ENCODE results near the gene GPR78.
A peak's percentile ranks its signal among the peaks of the same experiment; 100 is the strongest.

The GPR78 gene

DNA sequence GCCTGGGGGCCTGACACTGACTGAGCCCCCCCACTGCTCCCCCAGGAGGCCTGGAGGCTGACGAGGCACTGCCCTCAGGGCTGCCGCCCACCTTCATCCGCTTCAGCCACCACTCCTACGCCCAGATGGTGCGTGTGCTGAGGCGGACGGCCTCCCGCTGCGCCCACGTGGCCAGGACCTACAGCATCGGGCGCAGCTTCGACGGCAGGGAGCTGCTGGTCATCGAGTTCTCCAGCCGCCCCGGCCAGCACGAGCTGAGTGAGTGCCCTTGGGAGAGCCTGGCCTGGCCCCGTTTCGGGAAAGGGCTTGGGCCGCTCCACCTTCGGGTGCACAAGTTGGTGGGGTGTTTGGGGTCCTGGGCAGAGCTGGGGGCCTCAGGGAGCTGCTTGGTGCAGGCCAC, 23.7 kb downstream of the GPR78 start:
- DNase-seq (ENCODE audit: low read depth), result no peak
- TF ChIP-seq, protein P1, sequence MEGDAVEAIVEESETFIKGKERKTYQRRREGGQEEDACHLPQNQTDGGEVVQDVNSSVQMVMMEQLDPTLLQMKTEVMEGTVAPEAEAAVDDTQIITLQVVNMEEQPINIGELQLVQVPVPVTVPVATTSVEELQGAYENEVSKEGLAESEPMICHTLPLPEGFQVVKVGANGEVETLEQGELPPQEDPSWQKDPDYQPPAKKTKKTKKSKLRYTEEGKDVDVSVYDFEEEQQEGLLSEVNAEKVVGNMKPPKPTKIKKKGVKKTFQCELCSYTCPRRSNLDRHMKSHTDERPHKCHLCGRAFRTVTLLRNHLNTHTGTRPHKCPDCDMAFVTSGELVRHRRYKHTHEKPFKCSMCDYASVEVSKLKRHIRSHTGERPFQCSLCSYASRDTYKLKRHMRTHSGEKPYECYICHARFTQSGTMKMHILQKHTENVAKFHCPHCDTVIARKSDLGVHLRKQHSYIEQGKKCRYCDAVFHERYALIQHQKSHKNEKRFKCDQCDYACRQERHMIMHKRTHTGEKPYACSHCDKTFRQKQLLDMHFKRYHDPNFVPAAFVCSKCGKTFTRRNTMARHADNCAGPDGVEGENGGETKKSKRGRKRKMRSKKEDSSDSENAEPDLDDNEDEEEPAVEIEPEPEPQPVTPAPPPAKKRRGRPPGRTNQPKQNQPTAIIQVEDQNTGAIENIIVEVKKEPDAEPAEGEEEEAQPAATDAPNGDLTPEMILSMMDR (IDR thresholded peaks at IDR 0.05; ENCODE audit: insufficient read depth, low read depth, low read length, missing control alignments), result no peak
- H3K4me3 ChIP-seq (ENCODE audit: low read depth, low read length), result no peak overlapping the region

DNA sequence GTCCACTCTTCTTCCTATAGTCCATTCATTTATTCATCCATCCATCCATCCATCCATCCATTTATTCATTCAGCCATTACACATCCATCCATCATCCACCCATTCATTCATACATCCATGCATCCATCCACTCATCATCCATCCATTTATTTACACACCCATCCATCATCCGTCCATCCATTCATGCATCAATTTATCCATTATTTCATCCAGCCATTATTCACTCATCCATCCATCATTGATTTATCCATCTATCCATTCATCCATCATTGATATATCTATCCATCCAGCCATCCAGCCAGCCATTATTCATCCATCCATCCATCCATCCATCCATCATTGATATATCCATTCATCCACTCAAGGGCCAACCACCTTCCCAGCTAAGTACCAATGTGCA, 25.1 kb downstream of the GPR78 start:
- no peak for DNase-seq (ENCODE audit: low read depth)
- TF ChIP-seq, protein P1 (IDR thresholded peaks at IDR 0.05; ENCODE audit: insufficient read depth, low read depth, low read length, missing control alignments), result no peak
- no peak overlapping the region for H3K4me3 ChIP-seq (ENCODE audit: low read depth, low read length)

DNA sequence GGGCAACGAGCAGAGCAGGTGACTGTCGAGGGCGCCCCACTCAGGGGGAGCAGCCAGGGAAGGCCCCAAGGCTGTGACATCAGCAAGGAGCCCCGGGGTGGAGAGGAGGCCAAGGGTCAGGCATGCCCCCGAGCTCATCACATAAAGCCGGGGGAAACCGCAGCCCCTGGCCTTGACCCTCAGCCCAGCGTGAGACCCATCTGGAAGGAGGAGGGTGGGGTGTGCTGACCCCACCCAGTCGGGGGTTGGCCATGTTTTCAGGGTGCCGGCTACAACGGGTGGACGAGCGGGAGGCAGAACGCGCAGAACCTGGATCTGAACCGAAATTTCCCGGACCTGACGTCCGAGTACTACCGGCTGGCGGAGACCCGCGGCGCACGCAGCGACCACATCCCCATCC, 26.3 kb downstream of the GPR78 start:
- TF ChIP-seq, protein P1 (IDR thresholded peaks at IDR 0.05; ENCODE audit: insufficient read depth, low read depth, low read length, missing control alignments), result no peak
- DNase-seq (ENCODE audit: low read depth), result no peak
- no peak overlapping the region for H3K4me3 ChIP-seq (ENCODE audit: low read depth, low read length)

DNA sequence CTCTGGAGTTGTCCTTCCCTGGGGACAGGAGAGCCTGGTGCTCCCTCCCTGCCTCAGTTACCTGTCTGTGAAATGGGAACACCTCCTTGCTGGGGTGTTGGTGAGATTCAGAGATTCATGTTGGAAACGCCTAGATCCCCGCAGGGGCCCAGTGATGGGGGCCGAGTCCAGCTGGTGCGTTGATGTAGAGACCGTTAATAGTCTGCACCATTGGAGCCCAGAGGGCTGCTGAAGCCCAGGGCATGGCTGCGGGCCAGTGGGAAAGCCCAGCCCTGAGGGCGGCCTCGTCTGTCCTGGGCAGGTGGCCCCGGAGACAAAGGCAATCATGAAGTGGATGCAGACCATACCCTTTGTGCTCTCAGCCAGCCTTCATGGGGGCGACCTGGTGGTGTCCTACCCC, 26.8 kb downstream of the GPR78 start:
- TF ChIP-seq, protein P1 (IDR thresholded peaks at IDR 0.05; ENCODE audit: insufficient read depth, low read depth, low read length, missing control alignments), result no peak
- DNase-seq (ENCODE audit: low read depth), result no peak
- no peak overlapping the region for H3K4me3 ChIP-seq (ENCODE audit: low read depth, low read length)

DNA sequence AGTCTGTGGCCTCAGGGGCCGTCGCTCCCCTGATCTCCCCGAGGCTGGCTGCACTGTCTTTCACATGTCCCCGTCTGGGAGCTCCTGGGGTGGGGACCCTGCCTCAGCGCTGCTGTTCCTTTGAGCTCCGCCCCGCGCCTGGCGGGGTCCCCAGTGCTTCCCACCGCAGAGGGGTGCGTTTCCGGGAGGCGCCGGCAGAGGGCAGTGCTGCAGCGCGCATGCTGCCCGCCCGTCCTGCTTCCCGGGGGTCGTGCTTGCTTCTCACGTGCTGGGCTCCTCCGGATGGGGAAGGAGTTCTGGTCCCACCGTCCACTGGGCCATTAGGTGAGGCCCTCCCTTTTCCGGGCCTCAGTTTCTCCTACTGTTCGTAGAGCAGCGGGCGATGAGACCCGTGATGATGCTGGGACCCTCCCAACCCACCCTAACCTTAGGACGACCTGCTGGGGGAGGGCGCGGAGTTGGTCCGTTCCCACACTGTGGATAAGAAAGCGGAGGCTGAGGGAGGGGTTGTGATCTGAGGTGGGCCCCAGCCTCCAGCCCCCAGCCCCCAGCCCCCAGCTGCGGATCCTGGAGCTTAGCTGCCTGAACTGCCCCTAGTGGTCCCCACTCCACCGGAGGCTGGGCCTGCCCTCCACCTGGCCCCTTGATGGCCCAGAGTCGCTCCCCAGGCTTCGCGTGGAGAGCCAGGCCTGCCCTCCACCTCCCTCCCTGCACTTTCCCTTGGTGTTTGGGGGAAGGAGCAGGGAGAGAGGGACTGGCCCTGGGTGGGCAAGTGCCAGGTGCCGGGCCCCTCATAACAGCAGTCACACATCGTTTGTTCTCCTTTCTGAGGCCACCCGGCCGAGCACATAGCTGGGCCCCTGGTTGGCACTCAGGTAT, 27.6 kb downstream of the GPR78 start:
- TF ChIP-seq, protein P1 (IDR thresholded peaks at IDR 0.05; ENCODE audit: insufficient read depth, low read depth, low read length, missing control alignments), result peak; percentile 95
- peak; percentile 25 for DNase-seq (ENCODE audit: low read depth)
- H3K4me3 ChIP-seq (ENCODE audit: low read depth, low read length), result no peak overlapping the region

DNA sequence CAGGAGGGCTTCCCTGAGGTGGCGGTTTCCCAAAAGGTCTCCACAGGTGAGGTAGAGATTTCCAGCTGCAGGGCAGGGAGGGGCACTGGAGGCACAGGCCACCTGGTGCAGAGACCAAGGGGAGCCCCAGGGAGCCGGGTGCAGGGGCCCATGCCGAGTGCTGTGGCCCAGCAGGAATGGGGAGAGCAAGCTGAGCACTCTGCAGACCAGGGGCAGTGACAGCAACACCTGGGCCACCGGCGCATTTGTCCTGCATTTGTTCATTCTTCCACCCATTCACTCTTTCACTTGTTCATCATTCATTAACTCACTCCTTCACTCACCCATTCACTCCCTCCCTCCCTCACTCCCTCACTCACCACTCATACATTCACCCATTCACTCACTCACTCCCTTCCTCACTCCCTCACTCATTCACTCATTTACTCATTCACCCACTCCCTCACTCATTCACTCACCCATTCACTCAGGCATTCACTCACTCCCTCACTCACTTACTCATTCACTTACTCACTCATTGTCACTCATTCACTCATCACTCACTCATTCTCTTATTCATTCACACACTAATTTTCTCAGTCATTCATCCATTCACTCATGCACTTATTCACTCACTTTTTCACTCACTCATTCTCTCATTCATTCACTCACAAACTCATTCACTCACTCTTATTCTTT, 28.7 kb downstream of the GPR78 start:
- DNase-seq (ENCODE audit: low read depth), result peak; percentile 18
- TF ChIP-seq, protein P1 (IDR thresholded peaks at IDR 0.05; ENCODE audit: insufficient read depth, low read depth, low read length, missing control alignments), result no peak
- no peak overlapping the region for H3K4me3 ChIP-seq (ENCODE audit: low read depth, low read length)
